Epithelial cell of esophagus (primary cell): ENCODE data around the gene ACTL8.

Source experiments
- DNase-seq: peaks from one replicate; pipeline ENCODE4 v3.0.0; 2010; ENCODE audit warnings: low read depth
- H3K4me3 ChIP-seq: 2 replicates; pipeline ENCODE4 v1.5.1; 2011; ENCODE audit warnings: mild to moderate bottlenecking, low read length, control low read depth
- TF ChIP-seq, protein P1 (sequence below): IDR thresholded peaks from 2 replicates; pipeline ENCODE4 v1.5.1; 2011; ENCODE audit warnings: low read depth, mild to moderate bottlenecking, low read length, control low read depth, inconsistent platforms; ENCODE audit not compliant: insufficient read depth; ENCODE audit errors: missing control alignments

The ACTL8 gene

GRCh38 chr1:17856496-17857108, 101.5 kb downstream of the ACTL8 start:
- H3K4me3 ChIP-seq, result no peak overlapping the region
- TF ChIP-seq, protein P1, sequence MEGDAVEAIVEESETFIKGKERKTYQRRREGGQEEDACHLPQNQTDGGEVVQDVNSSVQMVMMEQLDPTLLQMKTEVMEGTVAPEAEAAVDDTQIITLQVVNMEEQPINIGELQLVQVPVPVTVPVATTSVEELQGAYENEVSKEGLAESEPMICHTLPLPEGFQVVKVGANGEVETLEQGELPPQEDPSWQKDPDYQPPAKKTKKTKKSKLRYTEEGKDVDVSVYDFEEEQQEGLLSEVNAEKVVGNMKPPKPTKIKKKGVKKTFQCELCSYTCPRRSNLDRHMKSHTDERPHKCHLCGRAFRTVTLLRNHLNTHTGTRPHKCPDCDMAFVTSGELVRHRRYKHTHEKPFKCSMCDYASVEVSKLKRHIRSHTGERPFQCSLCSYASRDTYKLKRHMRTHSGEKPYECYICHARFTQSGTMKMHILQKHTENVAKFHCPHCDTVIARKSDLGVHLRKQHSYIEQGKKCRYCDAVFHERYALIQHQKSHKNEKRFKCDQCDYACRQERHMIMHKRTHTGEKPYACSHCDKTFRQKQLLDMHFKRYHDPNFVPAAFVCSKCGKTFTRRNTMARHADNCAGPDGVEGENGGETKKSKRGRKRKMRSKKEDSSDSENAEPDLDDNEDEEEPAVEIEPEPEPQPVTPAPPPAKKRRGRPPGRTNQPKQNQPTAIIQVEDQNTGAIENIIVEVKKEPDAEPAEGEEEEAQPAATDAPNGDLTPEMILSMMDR, result no peak
- DNase-seq, result no peak

DNA sequence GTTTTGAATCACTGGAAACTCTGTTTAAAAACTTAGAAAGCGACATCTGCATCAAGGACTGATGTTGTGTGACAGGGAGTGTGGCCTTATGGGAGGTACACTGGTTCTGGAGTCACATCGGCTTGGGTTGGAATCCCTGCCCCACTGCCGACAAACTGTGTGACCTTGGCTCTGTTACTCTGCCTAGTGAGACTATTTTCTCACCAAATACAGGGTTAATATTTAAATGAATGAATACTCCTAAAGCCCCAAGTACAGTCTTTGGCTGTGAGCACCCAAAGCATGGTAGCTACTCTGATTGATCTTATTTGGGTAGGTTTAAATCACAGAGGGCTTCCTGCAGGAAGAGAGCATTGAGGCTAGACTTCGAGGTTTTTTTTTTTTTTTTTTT, 102.0 kb downstream of the ACTL8 start:
- no peak for DNase-seq
- TF ChIP-seq, protein P1, result no peak
- no peak overlapping the region for H3K4me3 ChIP-seq

DNA sequence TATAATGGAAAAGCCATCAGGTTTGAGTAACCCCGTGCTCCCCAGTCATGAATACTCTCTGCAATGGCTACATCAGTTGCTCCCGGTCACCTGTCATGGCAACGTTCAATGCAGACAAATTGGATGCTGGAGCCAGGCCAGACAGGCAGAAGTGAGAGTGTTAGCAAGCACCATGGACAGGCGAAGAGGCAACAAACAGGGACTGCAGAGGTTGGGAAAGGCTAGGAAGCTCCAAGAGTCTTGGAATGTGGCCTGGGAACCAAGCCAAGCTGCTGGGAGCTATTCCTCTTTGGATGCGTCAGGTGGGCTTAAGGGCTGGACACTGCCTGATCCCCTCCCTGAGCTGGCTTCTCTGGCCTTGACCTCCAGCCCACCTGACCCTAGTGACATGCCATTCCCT, 102.9 kb downstream of the ACTL8 start:
- no peak for DNase-seq
- TF ChIP-seq, protein P1, result no peak
- no peak overlapping the region for H3K4me3 ChIP-seq

DNA sequence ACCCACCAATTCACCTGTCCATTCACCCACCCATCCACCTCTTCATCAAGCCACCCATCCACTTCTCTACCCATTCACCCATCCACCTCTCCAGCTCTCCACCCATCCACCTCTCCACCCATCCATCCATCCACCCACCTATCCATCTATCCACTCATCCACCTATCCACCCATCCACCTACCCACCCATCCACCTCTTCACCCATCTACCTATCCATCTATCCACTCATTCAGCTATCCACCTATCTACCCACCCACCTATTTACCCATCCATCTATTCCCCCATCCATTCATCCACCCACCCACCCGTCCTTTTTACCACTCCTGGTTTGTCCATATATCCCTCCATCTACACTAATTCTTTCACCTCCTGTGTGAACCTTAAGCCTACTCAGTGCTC, 105.7 kb downstream of the ACTL8 start:
- TF ChIP-seq, protein P1, result no peak

DNA sequence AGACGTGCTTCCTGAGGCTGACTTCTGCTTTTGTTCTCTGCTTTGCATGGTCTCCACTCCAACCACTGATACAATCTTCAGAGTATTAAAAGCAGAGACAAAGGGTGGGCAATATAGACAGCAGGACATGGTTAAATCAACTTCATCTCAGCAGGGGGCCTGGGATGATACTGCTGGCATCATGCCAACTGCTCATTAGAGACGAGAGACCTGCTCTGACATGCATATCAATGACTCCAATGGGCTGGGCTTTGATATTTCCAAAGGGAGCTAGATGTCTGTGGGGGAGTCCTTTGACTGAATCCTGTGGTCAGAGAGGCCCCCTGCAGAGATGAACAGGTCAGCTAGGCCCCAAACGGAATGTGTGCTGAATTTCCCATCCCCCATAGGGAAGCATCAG, 106.6 kb downstream of the ACTL8 start:
- TF ChIP-seq, protein P1, result no peak
- DNase-seq, result no peak
- H3K4me3 ChIP-seq, result no peak overlapping the region

More for the DNA sequence above, 105.7 kb downstream of the ACTL8 start:
- no peak overlapping the region for H3K4me3 ChIP-seq
- no peak for DNase-seq

GRCh38 chr1:17862121-17862520, 107.0 kb downstream of the ACTL8 start:
- DNase-seq, result no peak
- H3K4me3 ChIP-seq, result no peak overlapping the region
- TF ChIP-seq, protein P1, result no peak
